WTC11 (cell line): ENCODE results near the gene MEN1.

ENCODE experiments used
- CTCF ChIP-seq: fragments of 200-600 bp; IDR thresholded peaks from 2 replicates; pipeline ENCODE4 v1.8.0; 2022; ENCODE audit warnings: antibody characterized with exemption
- MYBL2 ChIP-seq: sonication (generic); formaldehyde crosslinking; IDR thresholded peaks from 2 replicates; pipeline ENCODE4 v1.8.1; 2023; ENCODE audit warnings: mild to moderate bottlenecking, moderate library complexity, missing genetic modification reagents
- NFE2L1 ChIP-seq: sonication (generic); formaldehyde crosslinking; IDR thresholded peaks from 2 replicates; pipeline ENCODE4 v1.8.1; 2023; ENCODE audit warnings: missing genetic modification reagents
- TEAD4 ChIP-seq: sonication (generic); formaldehyde crosslinking; IDR thresholded peaks from 2 replicates; pipeline ENCODE4 v1.8.0; 2022; ENCODE audit warnings: mild to moderate bottlenecking, missing genetic modification reagents
- ZNF121 ChIP-seq: sonication (generic); formaldehyde crosslinking; IDR thresholded peaks from 2 replicates; pipeline ENCODE4 v1.8.0; 2023; ENCODE audit warnings: missing genetic modification reagents
- ZNF263 ChIP-seq: sonication (generic); formaldehyde crosslinking; IDR thresholded peaks from 2 replicates; pipeline ENCODE4 v1.8.1; 2022; ENCODE audit warnings: low read depth, mild to moderate bottlenecking, moderate library complexity, missing genetic modification reagents

- TF ChIP-seq ZNF121 (CRISPR knock-in tag) (no peak), CTCF (no peak), MYBL2 (CRISPR knock-in tag) (no peak), TEAD4 (no peak), NFE2L1 (no peak), ZNF263 (CRISPR knock-in tag) (no peak)
Observed at GRCh38 chr11:64776425-64776824, 33.9 kb downstream of the MEN1 start.
